GM11168 (cell line): ENCODE results near the gene FLRT1.
"Not testable (repeated sequence)": the region's sequence is repeated elsewhere in the genome, so short reads cannot be mapped to it uniquely, and the experiment has no call there.

ENCODE experiments used
- in situ Hi-C: fragments of 300-500 bp; cut with MboI; formaldehyde crosslinking; loops from one replicate; pipeline ENCODE4 v1.12.0; 2022; ENCODE audit warnings: low sequenced_read_pairs; ENCODE audit not compliant: unreplicated experiment

FLRT1 gene

GRCh38 chr11:64044730-64045393, 9.1 kb downstream of the FLRT1 start:
- in situ Hi-C loops = no loop called here

DNA sequence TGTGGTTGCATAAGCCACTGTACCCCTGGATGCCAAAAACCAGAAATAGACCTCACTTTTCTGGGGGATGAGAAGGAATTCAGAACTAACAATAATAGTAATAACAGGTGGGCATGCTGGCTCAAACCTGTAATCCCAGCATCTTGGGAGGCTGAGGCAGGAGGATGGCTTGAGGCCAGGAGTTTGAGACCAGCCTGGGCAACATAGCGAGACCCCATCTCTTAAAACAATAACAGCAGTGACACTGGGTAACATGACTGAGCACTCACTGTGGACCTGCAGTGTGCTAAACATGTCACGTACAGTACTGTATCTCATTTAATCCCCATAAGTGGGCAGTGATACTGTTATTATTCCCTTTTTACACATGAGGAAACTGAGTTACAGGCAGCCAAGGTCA, 10.0 kb downstream of the FLRT1 start:
- in situ Hi-C loops = no loop called here

DNA sequence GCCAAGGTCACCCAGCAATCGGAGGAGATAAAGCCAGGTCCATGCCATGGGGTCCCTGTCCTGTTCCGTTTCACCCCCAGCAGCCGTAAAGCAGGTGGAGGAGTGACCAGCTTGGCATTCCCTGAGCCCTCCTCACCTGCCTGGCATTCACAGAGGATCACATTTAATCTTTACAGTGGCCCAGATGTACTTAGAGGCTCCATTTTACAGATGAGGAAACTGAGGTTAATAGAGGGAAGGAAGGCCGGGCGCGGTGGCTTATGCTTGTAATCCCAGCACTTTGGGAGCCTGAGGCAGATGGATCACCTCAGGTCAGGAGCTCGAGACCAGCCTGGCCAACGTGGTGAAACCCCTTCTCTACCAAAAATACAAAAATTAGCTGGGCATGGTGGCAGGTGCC, 11.6 kb downstream of the FLRT1 start:
- in situ Hi-C loops = not testable (repeated sequence)

DNA sequence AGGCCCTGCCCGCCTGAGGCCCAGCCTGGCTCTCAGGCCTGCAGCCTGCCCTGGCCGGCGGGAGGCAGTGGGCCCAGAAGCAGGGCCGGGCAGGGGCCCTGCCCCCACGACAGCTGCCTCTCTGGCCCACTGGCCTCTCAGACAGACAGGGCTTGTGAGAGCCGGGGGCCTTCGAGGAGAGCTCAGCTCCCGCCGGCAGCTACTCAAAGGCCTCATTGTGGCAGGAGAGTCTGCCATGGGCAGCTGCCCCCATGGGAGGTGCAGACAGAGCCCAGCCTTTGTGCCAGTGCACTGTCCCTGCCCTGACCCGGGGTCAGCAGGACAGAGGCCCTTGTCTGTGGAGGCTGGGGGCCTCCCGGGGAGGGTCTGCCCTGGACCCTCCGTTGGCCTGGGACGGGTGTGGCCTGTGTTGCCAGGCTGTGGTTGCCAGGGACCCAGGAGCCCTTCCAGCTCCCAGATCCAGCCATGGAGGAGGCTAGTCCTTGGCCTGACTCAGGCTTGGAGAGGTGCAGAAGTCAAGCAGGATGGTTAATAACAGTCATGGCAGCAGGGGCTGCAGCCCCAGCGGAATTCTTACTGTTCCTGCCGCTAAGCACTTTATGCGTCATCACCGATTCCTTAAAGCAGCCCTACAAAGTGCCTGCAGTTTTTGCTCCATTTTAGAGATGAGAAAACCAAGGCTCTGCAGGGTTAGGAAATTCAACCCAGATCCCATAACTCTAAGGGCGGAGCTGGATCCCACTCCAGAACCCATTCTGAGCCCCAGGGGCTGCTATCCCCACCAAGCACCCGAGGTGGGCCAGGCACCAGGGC, 12.5 kb downstream of the FLRT1 start:
- in situ Hi-C loops = no loop called here

DNA sequence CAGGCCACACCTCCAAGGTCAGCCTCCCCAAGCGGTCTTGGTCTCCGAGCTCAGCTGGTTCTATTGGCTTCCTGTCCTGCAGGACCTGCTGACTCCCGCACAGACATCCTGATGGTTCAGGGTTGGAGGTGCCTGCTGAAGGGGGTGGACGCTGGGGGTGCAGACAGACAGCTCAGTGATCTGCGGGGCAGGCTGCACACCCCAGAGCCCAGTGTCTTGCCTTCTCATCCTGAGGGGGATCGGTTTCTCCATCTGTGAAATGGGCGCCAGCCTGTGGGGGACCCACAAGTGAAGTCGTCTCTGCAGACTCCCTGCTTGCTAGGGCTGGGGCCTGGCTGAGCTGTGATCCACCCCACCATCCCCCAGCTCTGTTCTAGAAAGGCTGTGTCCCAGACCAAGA, 13.8 kb downstream of the FLRT1 start:
- in situ Hi-C loops = no loop called here

DNA sequence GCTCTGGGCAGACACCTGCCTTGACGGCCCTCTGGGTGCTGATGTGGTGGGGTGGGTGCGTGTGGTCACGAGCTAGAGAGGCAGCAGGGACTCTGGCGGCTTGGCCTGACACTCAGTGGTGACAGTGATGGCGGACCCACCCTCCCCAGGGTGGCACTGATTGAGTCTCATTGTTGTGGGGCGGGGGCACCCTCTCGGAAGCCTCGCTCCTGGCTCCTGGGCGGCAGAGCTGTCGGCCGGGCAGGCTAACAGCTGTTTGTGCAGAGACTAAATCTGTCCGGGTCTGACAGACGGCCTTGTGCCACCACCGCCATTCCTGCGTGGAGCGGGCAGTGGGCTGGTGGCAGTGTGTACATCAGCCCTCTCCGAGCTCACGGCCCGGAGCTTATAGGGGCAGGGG, 15.6 kb downstream of the FLRT1 start:
- in situ Hi-C loops = no loop called here

DNA sequence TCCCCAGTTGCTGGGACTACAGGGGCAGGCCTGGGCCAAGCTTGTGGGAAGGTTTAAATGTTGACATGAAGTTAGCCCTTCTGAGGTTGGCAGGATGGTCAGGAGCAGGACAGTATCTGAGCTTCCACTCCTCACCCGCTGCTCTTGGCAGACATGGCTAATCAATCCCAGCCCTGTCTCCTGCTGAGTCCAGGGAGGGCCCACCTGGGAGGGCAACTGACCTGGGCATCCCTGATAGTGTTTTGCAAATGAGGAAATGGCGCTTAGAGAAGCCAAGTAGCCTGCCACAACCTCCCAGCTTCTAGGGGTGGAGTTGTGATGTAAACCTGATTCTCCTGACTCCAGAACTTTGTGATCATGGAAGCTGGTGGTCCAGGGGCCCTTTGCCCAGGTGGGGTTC, 16.7 kb downstream of the FLRT1 start:
- in situ Hi-C loops = no loop called here

DNA sequence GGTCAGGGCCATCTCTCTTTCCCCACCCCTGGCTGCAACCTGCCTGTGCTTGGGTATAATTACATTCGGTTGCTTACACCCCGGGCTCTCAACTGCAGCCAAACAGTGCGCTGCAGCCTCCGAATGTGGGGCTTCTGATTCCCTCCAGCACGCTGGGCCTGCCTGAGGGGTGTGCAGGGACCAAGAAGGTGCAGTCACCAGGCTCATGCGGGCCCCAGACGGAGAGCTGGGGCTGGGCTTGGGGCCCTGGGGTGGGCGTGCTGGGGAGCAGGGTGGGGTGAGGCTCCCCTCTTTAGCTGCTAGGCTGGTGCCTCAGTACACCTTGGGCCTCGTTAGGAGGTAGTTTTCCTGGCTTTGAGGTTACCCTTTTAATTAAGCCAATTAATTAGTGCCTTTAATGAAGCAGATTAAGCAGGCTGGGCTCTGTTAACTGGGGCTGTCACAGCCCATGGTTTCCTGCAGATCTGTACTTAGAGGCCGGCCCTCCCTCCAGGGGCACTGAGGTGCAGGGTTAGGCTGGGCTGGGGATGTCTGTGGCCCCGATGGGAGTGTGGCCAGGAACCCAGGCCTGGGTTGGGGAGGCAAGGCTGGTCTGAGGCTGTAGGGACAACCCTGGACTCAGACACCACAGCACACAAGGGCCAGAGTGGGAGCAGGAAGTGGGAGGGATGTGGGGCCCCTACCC, 17.3 kb downstream of the FLRT1 start:
- in situ Hi-C loops = no loop called here

GRCh38 chr11:64053699-64054098, 18.0 kb downstream of the FLRT1 start:
- in situ Hi-C loops = no loop called here

- in situ Hi-C loops = no loop called here
Observed at GRCh38 chr11:64055077-64055476, 19.3 kb downstream of the FLRT1 start.

- in situ Hi-C loops = no loop called here
Observed at GRCh38 chr11:64056213-64056785, 20.6 kb downstream of the FLRT1 start.

DNA sequence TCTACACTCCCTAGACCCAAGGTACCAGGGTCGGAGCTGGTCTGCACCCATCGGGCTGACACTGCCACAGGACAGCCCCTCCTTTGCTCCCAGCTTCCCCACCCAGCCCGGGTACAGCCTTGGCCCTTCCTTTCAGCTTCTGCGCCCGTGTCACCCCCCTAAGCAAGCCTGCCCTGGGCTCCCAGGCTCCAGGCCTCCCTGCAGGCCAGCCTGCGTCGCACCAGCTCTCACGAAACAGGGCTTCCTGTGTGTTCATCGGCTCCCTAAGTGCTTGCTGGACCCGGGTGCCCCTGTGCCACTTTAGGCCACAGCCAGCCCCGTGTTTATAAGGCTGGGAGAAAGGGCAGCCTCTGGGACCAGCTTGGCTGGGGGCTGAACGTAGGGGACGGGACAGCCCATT, 21.1 kb downstream of the FLRT1 start:
- in situ Hi-C loops = no loop called here

DNA sequence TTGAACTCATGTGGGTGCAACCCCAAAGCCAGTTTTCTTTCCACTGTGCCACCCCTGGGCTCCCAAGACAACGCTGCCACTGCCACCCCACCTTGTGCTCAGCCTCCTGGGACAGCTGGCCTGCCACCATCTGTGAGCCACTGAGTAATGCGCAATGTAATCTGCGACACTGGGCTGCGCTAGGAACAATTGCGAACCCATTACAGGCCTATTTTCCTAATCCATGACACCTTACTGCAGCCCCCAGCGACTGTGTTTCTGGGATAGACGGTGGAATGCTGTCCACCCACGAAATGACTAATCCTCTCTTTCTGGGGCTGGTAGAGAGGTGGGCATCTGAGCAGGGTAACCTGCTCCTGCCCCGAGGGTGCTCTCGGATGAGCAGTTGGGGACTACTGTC, 22.2 kb downstream of the FLRT1 start:
- in situ Hi-C loops = no loop called here

GRCh38 chr11:64058494-64058893, 22.8 kb downstream of the FLRT1 start:
- in situ Hi-C loops = no loop called here

DNA sequence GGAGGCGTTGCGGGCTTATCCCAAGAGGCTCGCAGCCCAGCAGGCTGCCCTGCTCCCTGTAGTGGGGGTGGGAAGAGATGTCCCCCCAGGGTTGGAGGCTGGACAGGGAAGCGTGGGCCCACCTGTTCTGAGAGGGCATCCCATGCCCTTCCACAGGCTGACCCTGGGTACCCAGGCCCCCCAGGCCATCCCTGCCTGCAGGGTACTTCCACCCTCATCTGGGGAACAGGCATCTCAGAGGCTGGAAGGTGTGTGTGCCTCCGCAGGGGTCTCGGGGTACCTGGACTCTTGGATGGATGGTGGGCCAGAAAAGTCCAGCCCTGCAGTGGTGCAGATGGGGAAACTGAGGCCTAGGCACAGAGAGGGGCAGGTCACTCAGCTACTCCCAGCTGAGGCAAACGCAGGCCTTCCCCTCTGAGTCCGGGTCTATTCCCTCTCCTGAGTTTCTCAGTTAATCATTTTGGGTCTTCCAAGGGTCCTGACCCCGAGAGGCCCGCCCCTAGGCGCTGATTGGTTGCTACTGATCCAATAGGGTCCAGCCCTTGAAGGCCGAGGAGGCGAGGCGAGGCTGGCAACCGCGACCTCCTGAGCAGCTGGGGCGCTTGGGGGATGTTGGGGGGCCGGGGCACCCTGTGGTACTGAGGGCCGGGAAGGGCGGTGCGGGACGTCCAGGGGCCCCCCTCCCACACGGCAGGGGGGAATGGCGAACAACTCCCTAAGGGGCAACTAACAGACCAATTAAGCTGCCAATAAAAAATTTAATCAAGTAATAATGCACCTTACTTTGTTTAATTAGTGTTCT, 23.8 kb downstream of the FLRT1 start:
- in situ Hi-C loops = no loop called here

DNA sequence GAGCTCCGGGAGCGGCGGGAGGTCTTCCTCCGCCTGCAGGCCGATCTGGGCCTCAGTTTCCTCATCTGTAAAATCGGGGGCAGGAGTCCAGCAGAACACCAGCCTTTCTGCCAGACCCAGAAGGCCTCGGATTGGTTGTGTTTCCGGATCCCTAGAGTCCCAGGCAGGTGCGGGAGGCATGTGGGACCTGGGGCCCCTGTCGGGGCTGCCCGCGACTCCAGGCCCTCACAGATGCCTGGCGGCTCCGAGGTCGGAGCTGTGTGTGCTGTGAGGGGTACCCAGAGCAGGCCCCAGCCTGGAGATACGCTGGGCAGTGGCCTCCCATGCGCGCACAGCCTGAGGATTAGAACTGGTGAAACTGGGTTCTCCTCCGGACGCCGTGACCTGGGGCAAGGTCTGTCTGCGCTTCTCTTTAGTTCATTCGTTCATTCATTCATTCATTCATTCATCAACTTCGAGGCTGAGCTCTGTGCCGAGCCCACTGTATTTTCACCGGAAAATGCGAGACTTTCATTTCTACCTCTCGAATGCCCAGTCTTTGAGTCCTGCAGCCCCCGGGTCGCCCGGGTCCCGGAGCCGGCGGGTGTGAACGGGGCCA, 24.6 kb downstream of the FLRT1 start:
- in situ Hi-C loops = no loop called here

GRCh38 chr11:64060861-64061444, 25.2 kb downstream of the FLRT1 start:
- in situ Hi-C loops = no loop called here

GRCh38 chr11:64062185-64063039, 26.7 kb downstream of the FLRT1 start:
- in situ Hi-C loops = no loop called here

DNA sequence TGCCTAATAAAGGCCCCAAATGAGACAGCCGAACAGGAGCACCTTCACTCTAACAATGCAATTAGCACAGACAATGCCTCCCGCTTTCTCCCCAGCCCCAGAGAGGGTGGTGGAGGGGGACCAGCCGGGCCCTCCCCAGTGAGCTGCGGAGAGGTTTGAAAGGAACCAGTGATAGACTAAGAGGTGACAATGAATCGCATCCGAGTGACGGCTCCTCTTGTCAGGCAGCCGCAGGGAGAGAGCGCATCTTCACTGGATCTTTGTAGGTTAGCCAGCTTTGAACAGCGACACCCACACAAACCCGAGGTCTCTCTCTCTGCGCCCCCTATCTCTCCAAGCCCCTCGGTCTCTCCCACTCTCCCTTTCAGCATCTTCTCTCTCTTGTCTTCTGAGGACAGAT, 28.0 kb downstream of the FLRT1 start:
- in situ Hi-C loops = no loop called here
